Measurements from ENCODE around the gene ANKLE2.

ANKLE2 gene

DNA sequence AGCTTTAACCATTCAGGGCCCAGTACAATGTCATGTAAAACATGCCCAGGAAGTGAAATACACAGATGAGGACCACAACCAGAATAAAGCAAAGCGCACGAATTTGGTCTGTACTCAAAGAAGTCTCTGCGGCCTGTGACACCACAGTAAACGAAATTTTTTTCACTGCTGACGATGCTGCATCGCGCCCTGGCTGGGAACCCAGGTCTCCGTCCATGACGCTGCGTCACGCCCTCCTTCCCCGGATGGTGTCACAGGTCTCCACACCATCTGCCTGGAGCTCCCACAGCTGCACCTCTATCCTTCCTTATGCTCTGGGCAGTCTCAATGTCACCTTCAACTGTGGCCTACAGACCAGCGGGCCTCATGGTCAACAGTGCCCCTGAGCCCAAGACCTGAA, 17.8 kb downstream of the ANKLE2 start:
- DNase-seq, result no peak

DNA sequence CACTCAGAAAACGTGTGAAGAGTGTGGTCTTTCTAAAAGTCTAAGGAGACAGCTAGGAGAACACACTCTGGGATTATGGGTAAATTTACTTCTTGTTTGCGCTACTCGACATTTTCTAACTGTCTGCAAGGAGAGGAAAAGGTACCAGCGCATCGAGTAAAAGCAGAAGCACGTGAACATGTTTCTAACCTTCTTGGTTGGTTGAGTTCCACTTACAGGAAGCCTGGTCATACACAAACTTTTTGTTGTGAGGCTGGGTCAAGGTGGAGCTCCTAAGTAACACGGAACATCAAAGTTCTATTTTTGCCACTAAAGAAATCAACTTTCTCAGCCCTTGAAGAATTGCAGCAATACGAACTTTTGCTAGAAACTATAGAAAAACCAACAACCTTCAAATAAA, 20.0 kb downstream of the ANKLE2 start:
- DNase-seq, result no peak

DNA sequence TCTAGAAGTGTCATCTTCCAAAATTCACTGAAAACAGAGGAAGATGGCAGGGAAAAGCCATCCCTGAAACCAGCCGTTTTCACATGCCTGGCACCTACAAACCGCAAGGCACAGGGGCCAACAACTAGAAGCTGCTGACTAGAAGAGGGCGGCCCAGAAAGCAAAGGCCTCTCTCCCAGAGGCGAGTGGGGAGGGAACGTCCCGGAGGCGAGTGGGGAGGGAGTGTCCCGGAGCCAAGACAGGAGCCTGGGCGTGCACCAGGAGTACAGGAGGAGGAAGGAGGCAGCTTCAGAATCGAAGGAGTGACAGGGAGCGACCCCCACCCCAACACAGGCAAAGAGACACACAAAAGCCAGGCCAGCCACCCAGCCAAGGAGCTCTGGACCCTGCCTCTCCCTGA, 21.0 kb downstream of the ANKLE2 start:
- no peak for DNase-seq

DNA sequence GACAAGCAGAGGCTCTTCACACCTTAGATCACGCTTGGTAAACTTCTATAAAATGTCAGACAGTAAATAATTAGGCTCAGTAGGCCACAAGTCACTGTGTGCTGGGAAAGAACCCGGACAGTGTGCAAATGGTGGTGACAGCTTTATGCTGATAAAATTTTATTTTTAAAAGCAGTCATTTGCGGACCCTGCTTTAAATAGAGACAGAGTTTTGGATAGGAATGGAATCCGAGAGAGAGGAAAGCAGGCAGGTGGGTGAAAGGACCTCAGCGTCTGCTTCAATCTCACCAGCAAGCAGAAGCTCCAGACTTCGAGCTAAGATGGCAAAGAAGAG, 21.4 kb downstream of the ANKLE2 start:
- DNase-seq, result no peak

DNA sequence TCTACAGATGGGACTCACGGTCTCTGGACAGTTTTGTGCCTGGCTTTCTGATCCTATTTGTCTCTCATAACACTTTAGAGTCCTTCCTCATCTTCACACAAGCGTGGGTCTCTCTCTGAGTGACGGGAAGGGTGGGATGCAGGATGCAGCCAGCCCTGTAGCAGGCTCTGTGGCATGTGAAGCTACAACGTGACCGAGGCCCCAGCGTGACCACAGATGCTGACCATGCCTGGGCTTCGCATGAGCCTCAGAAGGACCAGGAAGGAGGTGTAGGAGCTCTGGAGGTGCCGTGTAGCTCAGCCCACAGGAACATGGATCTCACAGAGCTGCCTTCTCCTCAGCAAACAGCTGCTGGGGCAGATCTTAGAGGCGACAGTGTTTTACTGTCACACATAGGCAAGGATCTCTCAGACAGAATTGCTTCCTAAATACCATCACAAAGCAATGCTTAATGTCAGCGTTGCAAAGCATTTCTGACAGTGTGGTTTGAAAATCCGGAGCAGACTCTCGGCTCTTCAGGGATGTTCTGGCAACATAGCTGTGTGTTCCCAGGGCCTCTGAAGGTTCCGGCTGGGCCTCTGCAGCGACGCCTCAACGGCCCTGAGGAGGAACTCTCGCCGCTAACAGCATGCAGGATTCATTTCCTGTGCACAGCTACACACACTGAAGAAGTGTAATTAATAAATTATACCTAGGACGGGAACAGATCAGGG, 21.9 kb downstream of the ANKLE2 start:
- no peak for DNase-seq

DNA sequence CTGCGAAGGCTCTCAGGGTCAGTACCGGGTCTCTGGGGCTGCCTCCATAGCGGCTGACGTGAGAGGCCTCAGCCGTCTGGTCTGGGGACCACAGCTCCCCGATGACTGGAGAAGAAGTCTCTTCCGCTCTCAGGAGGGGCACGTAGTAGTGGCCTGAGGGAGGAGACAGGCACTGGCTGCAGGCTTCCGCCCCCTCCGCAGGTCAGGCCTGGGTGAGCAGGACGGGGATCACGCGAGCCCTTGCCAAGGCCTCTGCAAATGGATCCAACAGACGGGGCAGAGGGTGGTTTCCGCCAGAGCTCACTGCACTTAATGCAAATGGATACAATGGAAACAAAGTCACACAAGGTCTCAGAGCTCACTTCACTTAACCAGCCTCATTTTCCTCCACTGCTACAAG, 24.7 kb downstream of the ANKLE2 start:
- no peak for DNase-seq

DNA sequence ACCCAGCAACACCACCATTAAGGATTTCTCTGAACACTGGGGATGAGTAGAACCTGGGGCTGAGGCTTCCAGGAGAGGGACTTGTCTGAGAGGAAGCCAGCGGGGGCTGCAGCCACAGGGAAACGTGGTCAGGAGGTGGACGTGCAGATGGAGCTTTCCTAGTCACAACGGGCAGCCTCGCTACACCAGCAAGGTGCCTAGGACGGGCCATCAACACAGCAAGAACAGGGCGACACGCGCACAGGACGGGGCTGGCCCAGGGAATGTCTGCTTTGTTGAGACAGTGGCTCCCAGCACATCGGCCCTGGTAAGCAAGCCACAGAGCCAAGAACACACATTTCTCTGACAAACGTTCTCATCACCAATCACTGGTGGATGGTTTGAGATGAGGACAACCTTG, 25.3 kb downstream of the ANKLE2 start:
- DNase-seq, result no peak

DNA sequence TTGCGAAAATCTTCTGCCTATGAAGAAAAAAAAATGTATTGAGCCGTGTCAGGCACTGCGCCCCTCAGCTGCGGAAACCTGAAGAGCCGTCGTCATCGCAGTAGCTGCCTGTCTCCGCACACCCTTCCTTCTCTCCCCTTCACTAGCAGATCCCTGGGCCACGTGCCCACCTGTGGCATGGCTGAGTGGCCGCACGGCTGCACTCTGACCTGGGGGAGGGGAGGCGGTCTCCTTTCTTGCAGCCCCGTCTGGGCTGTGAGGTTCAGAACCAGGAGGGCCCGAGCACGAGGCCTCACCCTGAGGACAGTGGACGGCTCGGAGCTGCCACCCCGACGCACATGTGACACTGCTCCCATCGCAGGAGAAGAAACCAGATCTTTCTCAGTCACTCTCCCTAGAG, 26.1 kb downstream of the ANKLE2 start:
- no peak for DNase-seq

DNA sequence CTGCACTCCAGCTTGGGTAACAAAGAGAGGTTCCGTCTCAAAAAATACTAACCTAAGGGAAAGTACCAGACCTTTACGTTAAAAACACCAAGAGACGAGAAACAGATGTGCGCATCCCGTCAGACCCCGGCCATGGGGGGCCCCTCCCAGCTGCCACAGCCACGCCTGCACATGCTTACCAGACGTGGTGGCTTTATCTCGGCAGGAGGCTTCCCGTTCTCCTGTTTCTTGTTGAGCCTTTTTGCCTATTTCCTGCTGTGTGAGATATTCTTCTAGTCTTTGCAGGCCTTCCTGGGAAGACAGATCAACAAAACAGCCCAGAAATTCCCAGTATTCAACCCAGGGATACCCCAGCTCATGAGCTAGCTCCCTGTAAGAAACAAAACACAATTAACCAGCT, 27.4 kb downstream of the ANKLE2 start:
- no peak for DNase-seq

DNA sequence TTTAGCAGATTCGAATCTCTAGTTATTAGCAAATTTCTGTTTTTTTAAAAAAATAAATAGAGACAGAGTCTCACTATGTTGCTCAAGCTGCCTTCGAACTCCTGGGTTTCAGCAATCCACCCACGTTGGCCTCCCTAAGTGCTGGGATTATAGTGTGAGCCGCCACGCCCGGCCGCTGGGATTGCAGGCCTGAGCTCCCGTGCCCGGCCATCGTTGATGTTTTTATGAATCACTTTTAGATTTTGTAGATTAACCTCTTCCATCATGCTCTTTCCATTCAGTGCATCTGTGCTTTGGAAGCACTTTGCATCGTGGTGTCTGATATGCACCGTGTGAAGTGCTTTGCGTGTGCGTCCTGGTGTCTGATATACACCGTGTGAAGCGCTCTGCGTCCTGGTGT, 30.1 kb downstream of the ANKLE2 start:
- DNase-seq, result no peak

DNA sequence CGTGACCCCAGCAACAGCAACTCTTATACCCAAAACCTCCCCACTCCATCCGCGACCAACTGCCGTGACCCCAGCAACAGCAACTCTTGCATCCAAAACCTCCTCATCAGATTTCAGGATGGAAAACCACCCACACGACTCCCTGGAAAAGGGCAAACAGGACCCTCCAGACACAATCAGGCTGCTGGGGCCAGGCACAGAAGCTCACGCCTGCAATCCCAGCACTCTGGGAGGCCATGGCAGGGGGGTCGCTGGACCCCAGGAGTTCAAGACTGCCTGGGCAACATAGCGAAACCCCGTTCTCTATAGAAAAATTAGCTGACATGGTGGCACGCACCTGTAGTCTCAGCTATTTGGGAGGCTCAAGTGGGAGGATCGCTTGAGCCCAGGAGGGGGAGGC, 31.3 kb downstream of the ANKLE2 start:
- no peak for DNase-seq

DNA sequence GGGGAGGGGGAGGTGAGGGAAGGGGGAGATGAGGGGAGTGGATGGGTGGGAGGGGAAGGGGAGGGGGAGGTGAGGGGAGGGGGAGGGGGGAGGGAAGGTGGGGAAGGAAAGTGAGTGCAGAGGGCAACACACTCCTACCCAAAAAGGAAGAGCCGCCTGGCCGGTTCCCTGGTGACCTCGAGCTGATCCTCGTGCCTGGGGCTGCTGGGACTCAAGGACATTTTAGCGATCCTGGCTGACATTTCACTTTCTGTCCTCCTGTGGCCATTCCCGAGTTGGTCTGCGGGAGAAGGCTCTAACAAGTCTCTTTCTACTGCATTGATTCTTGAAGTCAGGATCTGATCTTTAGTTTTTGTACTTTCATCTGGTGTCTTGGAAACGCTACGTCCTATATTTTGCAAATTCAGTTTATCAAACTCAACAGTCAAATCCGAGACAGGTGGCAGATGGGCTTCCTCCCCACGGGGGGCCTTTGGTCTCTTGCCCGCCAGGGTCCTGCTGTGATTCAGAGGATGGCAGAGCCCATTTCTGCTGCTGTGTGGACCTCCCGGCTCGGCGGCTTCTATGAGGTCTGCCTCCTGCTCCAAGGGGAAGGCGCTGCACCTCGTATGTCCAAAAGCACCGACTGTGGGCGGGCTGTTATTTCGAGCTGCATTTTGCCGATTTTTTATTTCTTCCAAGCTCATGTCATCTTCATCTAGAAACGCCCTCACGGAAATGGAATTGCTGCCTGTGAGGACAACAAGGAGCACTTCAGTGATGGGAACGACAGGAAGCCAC, 31.9 kb downstream of the ANKLE2 start:
- no peak for DNase-seq

DNA sequence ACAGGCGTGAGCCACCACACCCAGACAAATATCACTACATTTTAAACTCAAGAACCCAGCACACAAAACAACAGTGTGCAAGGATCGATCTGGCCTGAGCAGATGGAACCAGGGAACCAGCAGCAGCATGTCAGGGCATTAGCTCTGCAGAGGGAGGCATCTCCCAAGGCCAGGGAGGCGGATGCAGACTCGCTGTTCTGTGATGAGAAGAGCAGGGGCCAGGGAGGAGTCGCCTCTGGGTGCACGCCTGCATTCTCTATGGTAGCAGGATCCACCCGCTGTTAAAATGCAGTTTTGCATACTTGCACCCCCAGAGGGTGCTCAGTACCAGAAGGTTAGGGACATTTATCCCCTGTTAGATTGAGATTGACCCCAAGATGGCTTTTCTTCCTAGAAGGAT, 33.1 kb downstream of the ANKLE2 start:
- no peak for DNase-seq

DNA sequence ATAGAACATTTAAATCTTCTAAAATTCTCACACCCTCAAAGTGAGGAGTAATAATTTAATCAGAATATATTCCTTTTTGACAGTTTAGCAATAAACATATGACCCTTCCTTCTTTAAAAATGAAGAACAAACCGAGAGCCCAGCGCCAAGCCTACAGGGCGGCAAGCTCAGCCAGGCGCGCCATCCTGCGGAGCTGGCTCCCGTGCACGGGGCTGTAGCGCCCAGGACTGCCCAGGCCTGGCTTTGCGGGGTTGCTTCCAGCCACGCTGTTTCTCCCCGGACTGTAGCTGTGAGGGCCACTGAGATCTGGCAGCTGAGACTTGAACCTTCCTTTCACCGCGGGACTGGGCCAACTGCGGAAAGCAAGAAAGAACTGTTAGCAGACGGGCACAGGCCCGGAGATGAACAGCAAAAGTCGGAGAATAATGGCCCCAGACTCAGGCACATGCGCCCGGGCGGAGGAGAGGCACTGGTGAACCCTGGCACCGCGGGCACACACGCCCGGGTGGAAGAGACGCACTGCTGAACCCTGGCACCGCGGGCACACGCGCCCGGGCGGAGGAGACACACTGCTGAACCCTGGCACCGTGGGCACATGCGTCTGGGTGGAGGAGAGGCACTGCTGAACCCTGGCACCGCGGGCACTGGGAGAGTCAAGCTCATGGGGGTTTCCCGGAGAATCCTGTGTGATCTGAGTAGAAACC, 34.4 kb downstream of the ANKLE2 start:
- no peak for DNase-seq

DNA sequence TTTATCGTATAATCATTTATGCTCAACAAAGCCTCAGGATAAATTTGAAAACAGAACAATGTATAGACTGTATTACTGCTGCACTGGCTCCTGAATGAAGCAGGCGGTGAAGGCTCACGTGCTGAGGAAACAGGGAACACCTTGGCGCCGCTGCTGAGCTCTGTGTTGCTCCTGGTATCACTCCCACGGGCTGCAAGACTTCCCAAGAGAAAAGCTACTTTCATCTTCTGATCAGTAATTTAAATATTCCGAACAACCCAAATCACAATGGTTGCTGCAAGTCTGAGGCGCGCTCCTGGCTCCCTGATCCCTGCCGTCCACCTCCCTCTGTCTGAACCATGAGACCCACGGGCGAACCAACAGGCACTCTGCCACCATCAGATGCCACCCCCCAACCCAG, 35.2 kb downstream of the ANKLE2 start:
- no peak for DNase-seq

DNA sequence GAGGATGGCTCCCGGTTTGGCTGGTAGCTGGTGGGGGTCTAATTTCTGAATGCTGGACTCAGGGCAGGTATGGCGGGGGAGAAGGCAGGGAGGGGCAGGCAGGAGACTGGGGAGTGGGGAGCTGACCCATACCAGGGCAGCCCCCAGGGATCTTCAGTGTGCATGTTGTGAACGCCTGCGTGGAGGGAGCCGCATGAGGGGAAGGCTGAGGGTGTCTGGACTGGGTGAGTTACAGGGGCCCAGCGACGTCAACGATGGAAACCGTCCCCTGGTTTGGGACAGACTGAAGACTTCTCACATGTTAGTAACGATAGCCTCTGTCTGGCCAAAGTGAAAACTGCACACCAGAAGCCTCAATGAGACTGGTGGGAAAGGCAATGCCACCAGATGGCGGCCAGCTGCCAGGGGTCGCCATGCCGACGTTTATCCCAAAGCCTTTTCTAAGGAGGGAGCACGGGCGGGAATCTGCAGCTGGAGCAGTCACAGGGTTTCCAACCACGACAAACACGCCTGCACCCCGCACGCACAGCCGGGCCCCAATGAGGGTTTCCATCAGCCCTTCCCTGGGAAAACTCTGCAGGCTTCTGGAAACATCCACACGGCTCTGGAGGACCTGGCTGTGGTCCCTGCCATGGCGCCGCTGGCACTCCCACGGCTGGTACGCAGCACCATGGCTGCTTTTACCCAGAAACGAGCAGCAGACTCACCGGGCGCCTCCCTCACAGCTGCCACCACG, 37.0 kb downstream of the ANKLE2 start:
- DNase-seq, result no peak

DNA sequence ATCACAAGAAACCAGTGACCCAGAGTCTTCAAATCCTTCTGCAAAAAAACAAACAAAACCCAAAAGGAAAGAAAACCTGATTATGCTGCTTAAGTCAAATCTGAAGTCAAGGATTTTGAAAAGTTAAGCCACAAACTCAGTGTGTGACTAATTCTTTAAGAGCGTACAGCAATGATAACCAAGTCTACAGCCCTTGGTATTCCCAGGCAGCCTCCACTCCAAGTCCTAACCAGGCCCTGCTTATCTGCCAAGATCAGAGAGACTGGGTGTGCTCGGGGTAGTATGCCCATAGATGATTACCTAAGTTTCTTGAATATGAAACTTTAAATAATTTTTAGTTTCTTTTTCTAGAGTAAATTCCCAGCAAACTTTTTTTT, 37.9 kb downstream of the ANKLE2 start:
- no peak for DNase-seq

DNA sequence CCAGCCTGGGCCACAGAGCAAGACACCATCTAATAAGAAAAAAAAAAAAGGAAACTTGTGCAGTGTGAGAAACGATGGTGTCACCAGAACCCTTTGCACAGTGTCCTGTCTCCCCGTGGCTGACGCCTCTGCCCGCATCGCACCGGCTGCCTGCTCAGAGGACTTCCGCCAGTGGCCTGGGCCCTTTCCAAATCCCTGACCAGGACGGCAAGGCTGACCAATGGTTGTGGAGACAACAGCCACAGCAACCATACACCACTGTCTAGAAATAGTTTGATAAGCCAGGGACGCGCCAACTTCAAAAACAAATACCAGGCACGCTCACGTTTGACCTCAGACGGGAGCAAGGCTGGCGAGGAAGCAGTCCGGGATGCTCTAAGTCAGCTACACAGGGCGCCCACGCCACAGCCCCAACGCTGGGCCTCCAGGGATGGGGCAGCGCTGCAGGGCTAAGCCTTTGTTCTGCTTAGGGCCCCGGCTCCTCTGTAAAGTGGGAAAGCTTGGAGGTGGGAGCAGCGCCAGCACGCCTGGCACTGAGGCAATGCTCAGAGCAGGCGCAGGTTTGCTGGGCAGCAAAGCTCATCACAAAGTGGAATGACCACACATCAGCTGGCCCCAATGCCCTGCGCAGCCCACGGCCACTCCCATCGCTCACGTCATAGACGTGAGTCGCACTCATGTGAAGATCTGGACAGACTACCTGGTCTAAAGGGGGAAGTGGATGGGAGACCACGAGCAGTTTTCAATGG, 38.4 kb downstream of the ANKLE2 start:
- DNase-seq, result no peak

DNA sequence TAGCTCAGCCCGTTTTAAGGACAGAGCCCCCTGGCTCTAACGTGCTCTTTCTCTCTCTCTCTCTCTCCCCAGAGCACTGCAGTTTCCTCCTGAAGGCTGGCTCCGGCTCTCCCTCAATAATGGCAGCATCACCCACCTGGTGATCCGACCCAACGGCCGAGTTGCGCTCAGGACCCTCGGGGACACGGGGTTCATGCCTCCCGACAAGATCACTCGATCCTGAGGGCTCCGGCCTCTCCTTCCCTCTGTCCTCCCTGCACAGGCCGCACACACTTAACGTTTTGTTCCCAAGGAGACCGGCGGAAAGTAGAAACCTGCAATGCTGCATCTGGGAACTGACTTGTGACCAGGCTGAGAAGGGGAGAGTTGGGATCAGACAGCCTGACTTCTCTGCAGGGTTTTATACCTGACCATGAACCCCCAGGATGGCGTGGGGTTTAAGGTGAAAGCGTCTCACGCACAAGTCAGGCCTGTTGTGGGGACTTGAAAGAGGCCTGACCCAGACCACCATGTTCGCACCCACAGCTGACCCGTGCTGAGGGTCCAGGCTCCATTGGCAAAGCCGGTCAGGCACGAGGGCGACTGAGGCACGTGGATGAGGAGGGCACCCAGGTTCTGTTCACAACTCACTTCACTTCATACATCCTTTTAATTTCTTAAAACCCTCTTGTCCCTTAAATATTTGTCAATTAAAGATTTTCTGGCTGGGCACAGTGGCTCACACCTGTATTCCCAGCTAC, 40.9 kb downstream of the ANKLE2 start:
- DNase-seq, result no peak

DNA sequence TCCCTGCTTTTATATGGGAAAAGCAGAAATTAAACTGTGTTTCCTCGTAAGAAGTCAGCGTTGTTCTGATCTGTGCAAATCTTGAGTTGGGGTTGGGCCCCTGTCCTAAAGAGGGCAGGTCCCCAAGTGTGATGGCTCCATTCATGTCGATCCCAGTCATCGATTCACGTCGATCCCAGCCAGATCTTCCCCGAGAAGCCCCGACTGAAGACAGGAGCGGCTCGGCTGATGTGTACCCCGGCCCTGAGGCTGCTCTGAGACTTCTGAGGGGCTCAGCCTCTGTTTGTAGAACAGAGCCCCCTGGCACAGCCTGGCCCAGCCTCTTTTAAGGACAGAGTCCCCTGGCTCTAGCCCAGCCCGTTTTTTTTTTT, 41.7 kb downstream of the ANKLE2 start:
- DNase-seq, result no peak

DNA sequence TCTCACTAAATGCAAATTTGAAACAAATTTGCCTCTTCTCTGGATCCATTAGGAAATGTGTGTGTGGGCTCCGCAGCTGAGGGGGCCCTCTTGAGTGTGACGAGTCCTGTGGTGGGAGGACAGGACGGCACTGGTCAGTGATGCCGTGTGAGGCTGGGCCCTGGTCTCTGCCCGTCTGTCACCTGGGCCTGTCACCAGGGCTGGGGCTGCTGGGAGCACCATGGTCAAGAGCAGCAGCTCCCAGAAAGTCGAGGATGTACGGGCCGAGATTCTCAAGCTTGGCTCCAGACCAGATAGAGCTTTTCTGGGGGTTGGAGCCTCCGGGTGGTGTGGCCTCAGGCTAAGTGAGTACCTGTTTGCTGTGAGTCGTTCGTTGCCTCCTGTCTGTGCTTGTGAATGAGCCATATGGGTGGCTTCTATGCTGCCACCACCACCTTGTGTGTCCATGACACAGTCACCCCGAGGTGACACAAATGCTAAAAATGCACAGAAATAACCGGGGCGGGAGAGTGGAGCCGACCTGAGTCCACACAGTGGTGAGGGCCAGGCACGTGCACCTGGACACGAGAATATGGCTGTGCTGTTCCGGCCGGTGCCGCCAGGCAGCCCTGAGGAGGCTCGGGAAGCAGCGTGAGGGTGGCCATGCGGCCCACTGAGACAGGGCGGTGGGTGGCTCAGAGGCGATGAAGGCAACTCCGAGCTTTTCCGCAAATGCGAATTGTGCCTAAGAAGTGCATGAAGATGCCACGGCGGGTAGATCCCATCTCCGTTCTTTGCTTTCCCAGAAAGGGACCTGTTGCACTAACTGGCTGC, 42.3 kb downstream of the ANKLE2 start:
- no peak for DNase-seq
